Kidney (tissue), 14 donors: ENCODE data around the gene GFRAL. TPM values are rescaled to one million over a fixed set of nuclear protein-coding genes. Genes with fewer than 3 reads are reported as not detected.

Experiments
- DNase-seq, 5 donors: peaks; one replicate each; pipeline ENCODE4 v3.0.0-alpha.2; 2013 to 2020
- FAIRE-seq: peaks from 2 replicates; lab custom pipeline; 2012; peaks lifted over from hg19 to GRCh38; lab: Jason Lieb, UNC
- H3K27ac ChIP-seq, 2 donors: one replicate each; pipeline ENCODE4 v1.7.0; 2013; ENCODE audit warnings: low read depth in 2 of 2, low read length in 2 of 2, inconsistent platforms in 1 of 2
- H3K27me3 ChIP-seq: one replicate; pipeline ENCODE4 v1.7.1; 2013; ENCODE audit warnings: low read length, inconsistent platforms; ENCODE audit not compliant: control insufficient read depth, insufficient read depth
- H3K36me3 ChIP-seq, 3 donors: one replicate each; pipeline versions ENCODE4 v1.7.0 to v1.7.1; 2013; ENCODE audit warnings: low read length in 3 of 3, control low read depth in 1 of 3, inconsistent platforms in 1 of 3; ENCODE audit not compliant: insufficient read depth in 3 of 3, control insufficient read depth in 2 of 3
- H3K4me1 ChIP-seq, 3 donors: one replicate each; pipeline versions ENCODE4 v1.7.0 to v1.7.1; 2013; ENCODE audit warnings: low read length in 3 of 3, inconsistent platforms in 1 of 3, low read depth in 1 of 3; ENCODE audit not compliant: control insufficient read depth in 2 of 3, insufficient read depth in 2 of 3
- H3K4me3 ChIP-seq, 3 donors: one replicate each; pipeline versions ENCODE4 v1.7.0 to v1.8.1; 2013; ENCODE audit warnings: low read length in 3 of 3, control low read depth in 1 of 3, inconsistent platforms in 1 of 3
- H3K9ac ChIP-seq, 3 donors: one replicate each; pipeline versions ENCODE4 v1.7.0 to v1.7.1; 2013; ENCODE audit warnings: low read length in 3 of 3, control low read depth in 1 of 3, inconsistent platforms in 1 of 3
- H3K9me3 ChIP-seq, 3 donors: one replicate each; pipeline versions ENCODE4 v1.7.0 to v1.7.1; 2013; ENCODE audit warnings: low read length in 3 of 3, control low read depth in 1 of 3, inconsistent platforms in 1 of 3; ENCODE audit not compliant: control insufficient read depth in 2 of 3, insufficient read depth in 1 of 3
- CTCF ChIP-seq: IDR thresholded peaks from 3 replicates; pipeline ENCODE4 v1.5.1; 2012; ENCODE audit warnings: mild to moderate bottlenecking, moderate library complexity, borderline replicate concordance; ENCODE audit not compliant: insufficient read depth; ENCODE audit errors: extremely low read depth
- intact Hi-C: fragments of 100-400 bp; cut with DNase I; formaldehyde crosslinking; loops from one replicate; pipeline ENCODE4 v1.11.1; 2022
- polyA plus RNA-seq: library from polyadenylated mRNA; stranded (reverse); fragments of 350-450 nt; fragmentation: Illumina TruSeq; extraction: RNeasy Lipid Tissue Mini Kit (QIAGEN cat#74804); gene quantifications from one replicate; pipeline ENCODE4 v1.2.3, GENCODE V29; 2014; ENCODE audit warnings: low read depth, low replicate concordance; ENCODE audit not compliant: insufficient read depth
- total RNA-seq: library from RNA; stranded (reverse); fragmentation: NEBNext Ultra II Directional; extraction: Animal tissue kit (Norgen Biotek cat#: 25700); gene quantifications from one replicate; pipeline ENCODE4 v1.2.1, GENCODE V29; 2021
- donor health status: control.
- donor health status: control.
- donor health status: control.
- donor health status: control.
- donor health status: control.
- donor health status: DM: yes; HTN: yes; CAD: no.
- donor health status: Normal renal cell carcinoma (clear cell type).

GFRAL gene
- total and polyA plus RNA-seq, 2 donors from 2014 or later: not detected

- Histone ChIP-seq H3K9me3 (no peaks in the 10 kb centered on the region), H3K4me3 (no peak overlapping the region), H3K36me3 (no peaks in the 10 kb centered on the region), H3K27ac (no peak overlapping the region), H3K9ac (no peak overlapping the region), H3K4me1 (no peaks in the 10 kb centered on the region), H3K27me3 (no peaks in the 10 kb centered on the region)
- peak in 2 of 5 donors; percentile 7 to 33 for DNase-seq
- TF ChIP-seq CTCF: no peak
- intact Hi-C loops: loop anchor here (10.0 kb wide), 1 partner anchor 441 kb away; no protein-coding TSS in a partner anchor
- FAIRE-seq: no peak
These were observed 116.2 kb downstream of the GFRAL start for GRCh38 chr6:55443238-55444134.

- no peaks in the 10 kb centered on the region for H3K9me3 ChIP-seq
- FAIRE-seq (peak; percentile 94), DNase-seq (peak in 2 of 5 donors; percentile 65 to 69)
- no peaks in the 10 kb centered on the region for H3K36me3 ChIP-seq
- intact Hi-C loops: loop anchor here (10.0 kb wide), 1 partner anchor 439 kb away; no protein-coding TSS in a partner anchor
- no peak overlapping the region for H3K27ac ChIP-seq
- no peak overlapping the region for H3K9ac ChIP-seq
- H3K4me1 ChIP-seq: no peaks in the 10 kb centered on the region
- TF ChIP-seq CTCF: peak; percentile 35
- no peaks in the 10 kb centered on the region for H3K27me3 ChIP-seq
- H3K4me3 ChIP-seq: no peak overlapping the region
These were observed 118.5 kb downstream of the GFRAL start for GRCh38 chr6:55445648-55446204.

DNA sequence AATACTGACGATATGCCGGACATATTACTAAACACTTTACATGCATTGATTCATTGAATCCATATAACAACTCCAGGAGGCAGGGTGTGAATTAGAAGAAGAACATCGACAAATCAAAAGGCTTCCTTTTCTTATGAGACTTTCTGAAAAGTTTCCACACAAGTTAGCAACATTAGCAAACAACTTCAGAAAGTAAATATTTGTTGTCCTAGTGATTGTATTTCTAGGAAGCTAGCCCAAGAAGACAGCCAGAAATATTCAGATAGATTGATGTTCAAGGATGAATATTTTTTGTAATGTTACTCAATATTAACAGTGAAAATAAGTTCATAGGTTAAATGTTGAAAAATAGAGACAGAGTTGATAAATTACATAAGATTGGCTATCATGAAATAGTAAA, 120.6 kb downstream of the GFRAL start:
- no peaks in the 10 kb centered on the region for H3K36me3 ChIP-seq
- intact Hi-C loops: loop anchor here (10.0 kb wide), 1 partner anchor 437 kb away; no protein-coding TSS in a partner anchor
- FAIRE-seq (no peak), DNase-seq (no peak)
- no peak for TF ChIP-seq CTCF
- H3K4me1 ChIP-seq: no peaks in the 10 kb centered on the region
- no peak overlapping the region for H3K9ac ChIP-seq
- no peaks in the 10 kb centered on the region for H3K9me3 ChIP-seq
- no peaks in the 10 kb centered on the region for H3K27me3 ChIP-seq
- H3K4me3 ChIP-seq: no peak overlapping the region
- H3K27ac ChIP-seq: no peak overlapping the region
